Retinal pigment epithelial cell (primary cell): Measurements from ENCODE around the gene FOSB.
A peak's percentile ranks its signal among the peaks of the same experiment; 100 is the strongest.

ENCODE experiments used
- DNase-seq: peaks from one replicate; pipeline ENCODE4 v3.0.0-alpha.2; 2010; ENCODE audit warnings: low read depth
- H3K4me3 ChIP-seq: 2 replicates; pipeline ENCODE4 v1.5.1; 2011; ENCODE audit warnings: mild to moderate bottlenecking, low read length, control low read depth, moderate library complexity
- CTCF ChIP-seq: conservative IDR thresholded peaks from 2 replicates; pipeline ENCODE4 v1.5.1; 2011; ENCODE audit warnings: low read depth, low read length, control low read depth, inconsistent platforms

FOSB gene

GRCh38 chr19:45443462-45444317, 24.1 kb upstream of the FOSB start:
- no peak for DNase-seq
- TF ChIP-seq CTCF: no peak
- peak overlapping the region; percentile 61 for H3K4me3 ChIP-seq

GRCh38 chr19:45444318-45445041, 23.3 kb upstream of the FOSB start:
- no peak for DNase-seq

GRCh38 chr19:45445139-45445538, 22.7 kb upstream of the FOSB start:
- DNase-seq: no peak
- no peak for TF ChIP-seq CTCF
- H3K4me3 ChIP-seq: no peak overlapping the region

More at GRCh38 chr19:45444318-45445041, 23.3 kb upstream of the FOSB start:
- H3K4me3 ChIP-seq: peak overlapping the region; percentile 41
- TF ChIP-seq CTCF: no peak

GRCh38 chr19:45446295-45446694, 21.5 kb upstream of the FOSB start:
- H3K4me3 ChIP-seq: no peak overlapping the region
- peak; percentile 49 for TF ChIP-seq CTCF
- no peak for DNase-seq

- H3K4me3 ChIP-seq: no peak overlapping the region
- TF ChIP-seq CTCF: no peak
- DNase-seq: no peak
Measured at GRCh38 chr19:45446944-45447343, 20.9 kb upstream of the FOSB start.

GRCh38 chr19:45448425-45448756, 19.4 kb upstream of the FOSB start:
- H3K4me3 ChIP-seq: no peak overlapping the region
- DNase-seq: no peak
- TF ChIP-seq CTCF: no peak
